Mesenchymal stem cell (in vitro differentiated cells and primary cell): Measurements from ENCODE around the gene ARHGEF1.
"Not testable (repeated sequence)": the region's sequence is repeated elsewhere in the genome, so short reads cannot be mapped to it uniquely, and the experiment has no call there.

ENCODE experiments used
- DNase-seq: peaks from one replicate; pipeline ENCODE4 v3.0.0-alpha.2; 2013
- H2AFZ ChIP-seq: one replicate; pipeline ENCODE4 v1.6.1; 2013; ENCODE audit warnings: low read depth, mild to moderate bottlenecking, control low read depth, inconsistent platforms, low read length, moderate library complexity
- H2AK5ac ChIP-seq: 2 replicates; pipeline ENCODE4 v1.6.1; 2013; ENCODE audit warnings: low read length, moderate library complexity, mild to moderate bottlenecking, inconsistent platforms; ENCODE audit not compliant: severe bottlenecking
- H2BK120ac ChIP-seq: one replicate; pipeline ENCODE4 v1.6.1; 2013; ENCODE audit warnings: low read depth, mild to moderate bottlenecking, inconsistent platforms, low read length, moderate library complexity
- H2BK12ac ChIP-seq, 2 experiments: one replicate each; pipeline ENCODE4 v1.6.1; 2013; ENCODE audit warnings: inconsistent platforms in 2 of 2, low read length in 2 of 2, mild to moderate bottlenecking in 2 of 2, moderate library complexity in 2 of 2, control low read depth in 1 of 2
- H2BK15ac ChIP-seq: one replicate; pipeline ENCODE4 v1.6.1; 2013; ENCODE audit warnings: mild to moderate bottlenecking, low read depth, inconsistent platforms; ENCODE audit not compliant: poor library complexity, severe bottlenecking
- H2BK5ac ChIP-seq: 2 replicates; pipeline ENCODE4 v1.6.1; 2013; ENCODE audit warnings: low read depth, mild to moderate bottlenecking, low read length, control low read depth, inconsistent platforms; ENCODE audit not compliant: poor library complexity, severe bottlenecking
- H3K14ac ChIP-seq, 2 experiments: one replicate each; pipeline ENCODE4 v1.6.1; 2013; ENCODE audit warnings: inconsistent platforms in 2 of 2, low read length in 2 of 2, control low read depth in 1 of 2, mild to moderate bottlenecking in 1 of 2, moderate library complexity in 1 of 2
- H3K18ac ChIP-seq, 2 experiments: one replicate each; pipeline ENCODE4 v1.6.1; 2013; ENCODE audit warnings: inconsistent platforms in 2 of 2, low read length in 2 of 2, control low read depth in 1 of 2, low read depth in 1 of 2, mild to moderate bottlenecking in 1 of 2
- H3K23ac ChIP-seq, 2 experiments: one replicate each; pipeline ENCODE4 v1.6.1; 2013; ENCODE audit warnings: inconsistent platforms in 2 of 2, low read length in 2 of 2, mild to moderate bottlenecking in 2 of 2, moderate library complexity in 2 of 2, control low read depth in 1 of 2
- H3K27ac ChIP-seq: 2 replicates; pipeline ENCODE4 v1.5.1; 2013; ENCODE audit warnings: mild to moderate bottlenecking, moderate library complexity, low read length, control low read depth, inconsistent platforms; ENCODE audit not compliant: poor library complexity, severe bottlenecking
- H3K27me3 ChIP-seq, 2 experiments: 2 replicates each; pipeline versions ENCODE4 v1.6.1 to v1.7.0; 2013; ENCODE audit warnings: low read length in 2 of 2, mild to moderate bottlenecking in 2 of 2, moderate library complexity in 2 of 2, control low read depth in 1 of 2, inconsistent platforms in 1 of 2; ENCODE audit not compliant: control insufficient read depth in 1 of 2, insufficient read depth in 1 of 2
- H3K36me3 ChIP-seq, 2 experiments: 2 replicates each; pipeline versions ENCODE4 v1.6.1 to v1.7.0; 2013; ENCODE audit warnings: low read length in 2 of 2, control low read depth in 1 of 2, inconsistent platforms in 1 of 2, low read depth in 1 of 2, mild to moderate bottlenecking in 1 of 2; ENCODE audit not compliant: insufficient read depth in 2 of 2, control insufficient read depth in 1 of 2
- H3K4ac ChIP-seq, 2 experiments: one replicate each; pipeline ENCODE4 v1.6.1; 2013; ENCODE audit warnings: inconsistent platforms in 2 of 2, low read length in 2 of 2, mild to moderate bottlenecking in 2 of 2, moderate library complexity in 2 of 2, control low read depth in 1 of 2, low read depth in 1 of 2
- H3K4me1 ChIP-seq: 2 replicates; pipeline ENCODE4 v1.6.1; 2013; ENCODE audit warnings: low read depth, low read length, control low read depth; ENCODE audit not compliant: control insufficient read depth, insufficient read depth
- H3K4me2 ChIP-seq: 2 replicates; pipeline ENCODE4 v1.6.1; 2013; ENCODE audit warnings: low read length, mild to moderate bottlenecking, inconsistent platforms; ENCODE audit not compliant: poor library complexity, severe bottlenecking
- H3K4me3 ChIP-seq, 2 experiments: 2 replicates each; pipeline versions ENCODE4 v1.5.1 to v1.7.0; 2013; ENCODE audit warnings: low read length in 2 of 2, mild to moderate bottlenecking in 2 of 2, control low read depth in 1 of 2, low read depth in 1 of 2; ENCODE audit not compliant: insufficient read depth in 1 of 2
- H3K79me1 ChIP-seq: replicated peaks from 2 replicates; pipeline ENCODE4 v1.6.1; 2013; ENCODE audit warnings: mild to moderate bottlenecking, control low read depth, low read length, inconsistent platforms; ENCODE audit not compliant: poor library complexity, severe bottlenecking
- H3K9ac ChIP-seq: 2 replicates; pipeline ENCODE4 v1.7.0; 2013; ENCODE audit warnings: mild to moderate bottlenecking, low read length, moderate library complexity
- H3K9me3 ChIP-seq: 2 replicates; pipeline ENCODE4 v1.7.0; 2013; ENCODE audit warnings: mild to moderate bottlenecking, low read length; ENCODE audit not compliant: control insufficient read depth
- H4K8ac ChIP-seq: one replicate; pipeline ENCODE4 v1.6.1; 2013; ENCODE audit warnings: inconsistent platforms, mild to moderate bottlenecking, low read length, moderate library complexity
- H4K91ac ChIP-seq: one replicate; pipeline ENCODE4 v1.6.1; 2013; ENCODE audit warnings: mild to moderate bottlenecking, low read length, inconsistent platforms
- WGBS: methylation state at CpG from one replicate; pipeline ENCODE4 v1.1.7; 2013; ENCODE audit warnings: mixed read lengths; 5-methylcytosine and 5-hydroxymethylcytosine counted together

ARHGEF1 gene

GRCh38 chr19:41914424-41914834 lies 31.4 kb downstream of the ARHGEF1 start:
- peaks cover 23% of the 10 kb centered on the region for H3K4me1 ChIP-seq

GRCh38 chr19:41915021-41915775 lies 32.2 kb downstream of the ARHGEF1 start:
- H2BK15ac ChIP-seq: no peak overlapping the region
- no peak overlapping the region for H3K18ac ChIP-seq
- H3K23ac ChIP-seq: no peak overlapping the region
- no peaks in the 10 kb centered on the region for H3K9me3 ChIP-seq
- no peak overlapping the region for H3K4ac ChIP-seq
- no peak overlapping the region for H3K4me2 ChIP-seq
- peaks cover 78 to 88% of the 10 kb centered on the region in 2 experiments for H3K27me3 ChIP-seq
- H3K9ac ChIP-seq: no peak overlapping the region
- H2BK120ac ChIP-seq: no peak overlapping the region
- H3K79me1 ChIP-seq: no peaks in the 10 kb centered on the region
- 3% methylated on average over 38 of the region's 38 CpGs for WGBS
- H3K4me3 ChIP-seq: no peak overlapping the region
- no peak overlapping the region for H2BK5ac ChIP-seq
- H3K36me3 ChIP-seq: no peaks in the 10 kb centered on the region
- no peak overlapping the region for H2AK5ac ChIP-seq
- no peak overlapping the region for H4K8ac ChIP-seq
- H3K14ac ChIP-seq: peak overlapping the region in 1 of 2 experiments; percentile 64
- H3K27ac ChIP-seq: no peak overlapping the region
- no peak for DNase-seq
- no peak overlapping the region for H4K91ac ChIP-seq
- no peak overlapping the region for H2BK12ac ChIP-seq
- no peak overlapping the region for H2AFZ ChIP-seq
- peaks cover 23% of the 10 kb centered on the region for H3K4me1 ChIP-seq

More at GRCh38 chr19:41914424-41914834, 31.4 kb downstream of the ARHGEF1 start:
- H3K14ac ChIP-seq, H2BK15ac ChIP-seq, H3K18ac ChIP-seq, H2BK5ac ChIP-seq, H2BK120ac ChIP-seq, H3K4me3 ChIP-seq, H3K4me2 ChIP-seq, H2BK12ac ChIP-seq, H3K9me3 ChIP-seq, H3K23ac ChIP-seq, H4K8ac ChIP-seq, H2AK5ac ChIP-seq, DNase-seq, H3K27ac ChIP-seq, H2AFZ ChIP-seq, H3K4ac ChIP-seq, H3K9ac ChIP-seq, H4K91ac ChIP-seq, H3K79me1 ChIP-seq, H3K36me3 ChIP-seq: not testable (repeated sequence)
- WGBS: 24% methylated on average over 4 of the region's 5 CpGs
- peaks cover 79 to 92% of the 10 kb centered on the region in 2 experiments for H3K27me3 ChIP-seq

GRCh38 chr19:41915776-41916414 lies 32.9 kb downstream of the ARHGEF1 start:
- WGBS: 52% methylated on average over 22 of the region's 27 CpGs
- Histone ChIP-seq H2BK120ac (no peak overlapping the region), H3K9ac (no peak overlapping the region), H3K79me1 (no peaks in the 10 kb centered on the region), H3K4me2 (no peak overlapping the region), H4K8ac (no peak overlapping the region), H2BK15ac (no peak overlapping the region), H3K23ac (no peak overlapping the region), H2BK5ac (no peak overlapping the region), H3K27ac (no peak overlapping the region), H3K14ac (peak overlapping the region in 1 of 2 experiments; percentile 39), H3K36me3 (no peaks in the 10 kb centered on the region), H3K4me3 (no peak overlapping the region), H3K27me3 (peaks cover 78 to 87% of the 10 kb centered on the region in 2 experiments), H2AFZ (no peak overlapping the region), H3K18ac (no peak overlapping the region), H2BK12ac (no peak overlapping the region), H2AK5ac (no peak overlapping the region), H3K4me1 (peaks cover 23% of the 10 kb centered on the region), H3K4ac (no peak overlapping the region), H3K9me3 (no peaks in the 10 kb centered on the region), H4K91ac (no peak overlapping the region)
- DNase-seq: no peak

GRCh38 chr19:41917676-41918075 lies 34.7 kb downstream of the ARHGEF1 start:
- no peak overlapping the region for H3K18ac ChIP-seq
- no peak for DNase-seq
- H2BK120ac ChIP-seq: no peak overlapping the region
- H3K79me1 ChIP-seq: no peaks in the 10 kb centered on the region
- no peak overlapping the region for H4K8ac ChIP-seq
- peaks cover 78 to 86% of the 10 kb centered on the region in 2 experiments for H3K27me3 ChIP-seq
- whole genome bisulfite sequencing: 74% methylated on average over 11 of the region's 12 CpGs
- H2BK12ac ChIP-seq: no peak overlapping the region
- H3K36me3 ChIP-seq: no peaks in the 10 kb centered on the region
- no peak overlapping the region for H3K23ac ChIP-seq
- H2BK5ac ChIP-seq: no peak overlapping the region
- H4K91ac ChIP-seq: no peak overlapping the region
- no peak overlapping the region for H2AFZ ChIP-seq
- H3K27ac ChIP-seq: no peak overlapping the region
- no peaks in the 10 kb centered on the region for H3K9me3 ChIP-seq
- no peak overlapping the region for H3K4ac ChIP-seq
- peaks cover 12% of the 10 kb centered on the region for H3K4me1 ChIP-seq
- peak overlapping the region; percentile 75 for H2BK15ac ChIP-seq
- no peak overlapping the region for H3K4me3 ChIP-seq
- no peak overlapping the region for H2AK5ac ChIP-seq
- H3K4me2 ChIP-seq: no peak overlapping the region
- no peak overlapping the region for H3K9ac ChIP-seq
- H3K14ac ChIP-seq: no peak overlapping the region
